GM12892 (cell line): ENCODE measurements around the gene LARGE1.

Experiments
- POLR2A ChIP-seq: IDR thresholded peaks from 2 replicates; pipeline ENCODE4 v1.6.1; 2011; ENCODE audit warnings: low read depth, low read length, control low read depth
- POLR2AphosphoS5 ChIP-seq: IDR thresholded peaks from 2 replicates; pipeline ENCODE4 v1.6.1; 2011; ENCODE audit warnings: low read depth, low read length, control low read depth
- TAF1 ChIP-seq: IDR thresholded peaks from 2 replicates; pipeline ENCODE4 v1.6.1; 2011; ENCODE audit warnings: low read depth, mild to moderate bottlenecking, control low read depth, low read length, borderline replicate concordance

- TF ChIP-seq POLR2A = no peak
- no peak for TF ChIP-seq POLR2AphosphoS5
- TF ChIP-seq TAF1 = no peak
Observed at GRCh38 chr22:33699176-33699575, 221.1 kb downstream of the LARGE1 start.
